Activated CD8-positive, alpha-beta memory T cell treated with anti-CD3 and anti-CD28 coated beads, Interleukin-2, amount 50 U/mL, for 48 hours (primary cell): Measurements from ENCODE around the gene DCANP1.

ENCODE experiments used
- DNase-seq: peaks from one replicate; pipeline ENCODE4 v3.0.0-alpha.2; 2020

The DCANP1 gene

DNA sequence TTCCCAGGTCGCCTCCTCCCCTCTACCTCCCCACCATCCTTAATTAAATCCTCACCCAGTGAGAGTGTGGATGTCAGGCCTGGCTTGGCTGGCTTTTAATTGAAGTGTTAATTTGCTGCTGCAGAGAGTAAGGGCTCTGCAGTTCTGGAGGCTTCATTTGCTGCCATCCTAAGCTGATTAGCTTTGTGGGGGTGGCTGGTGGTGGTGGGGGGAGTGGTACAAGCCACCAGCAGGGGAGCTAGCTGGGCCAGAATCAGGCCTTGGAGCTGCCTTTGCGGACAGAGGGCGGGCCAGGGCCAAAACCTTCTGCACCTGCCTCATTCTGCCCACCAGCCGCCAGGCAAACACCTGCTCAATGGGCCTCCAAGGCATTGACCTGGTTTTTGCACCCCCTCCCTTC, 31.8 kb upstream of the DCANP1 start:
- DNase-seq: no peak

DNA sequence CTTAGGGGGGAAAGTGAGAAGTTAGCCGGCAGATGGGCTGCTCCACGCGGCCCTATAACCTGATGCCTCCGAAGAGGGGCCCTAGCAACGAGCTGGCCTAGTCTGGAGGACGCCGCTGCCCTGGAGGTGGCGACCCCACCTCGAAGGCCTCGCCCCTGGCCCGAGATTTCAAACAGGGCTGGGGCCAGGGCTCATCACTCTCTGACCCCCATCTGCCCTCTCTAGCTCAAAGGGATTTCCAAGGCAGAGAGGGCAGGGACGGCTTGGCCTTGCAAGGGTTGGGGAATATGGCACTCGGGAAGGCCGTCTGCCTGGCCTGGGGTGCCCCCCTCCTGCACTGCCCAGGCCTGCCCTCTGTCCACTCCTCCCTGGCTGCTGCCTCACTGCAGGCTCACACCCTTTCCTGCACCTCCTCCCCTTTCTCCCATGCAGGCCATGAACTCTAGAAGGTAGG, 30.5 kb upstream of the DCANP1 start:
- DNase-seq: no peak

DNA sequence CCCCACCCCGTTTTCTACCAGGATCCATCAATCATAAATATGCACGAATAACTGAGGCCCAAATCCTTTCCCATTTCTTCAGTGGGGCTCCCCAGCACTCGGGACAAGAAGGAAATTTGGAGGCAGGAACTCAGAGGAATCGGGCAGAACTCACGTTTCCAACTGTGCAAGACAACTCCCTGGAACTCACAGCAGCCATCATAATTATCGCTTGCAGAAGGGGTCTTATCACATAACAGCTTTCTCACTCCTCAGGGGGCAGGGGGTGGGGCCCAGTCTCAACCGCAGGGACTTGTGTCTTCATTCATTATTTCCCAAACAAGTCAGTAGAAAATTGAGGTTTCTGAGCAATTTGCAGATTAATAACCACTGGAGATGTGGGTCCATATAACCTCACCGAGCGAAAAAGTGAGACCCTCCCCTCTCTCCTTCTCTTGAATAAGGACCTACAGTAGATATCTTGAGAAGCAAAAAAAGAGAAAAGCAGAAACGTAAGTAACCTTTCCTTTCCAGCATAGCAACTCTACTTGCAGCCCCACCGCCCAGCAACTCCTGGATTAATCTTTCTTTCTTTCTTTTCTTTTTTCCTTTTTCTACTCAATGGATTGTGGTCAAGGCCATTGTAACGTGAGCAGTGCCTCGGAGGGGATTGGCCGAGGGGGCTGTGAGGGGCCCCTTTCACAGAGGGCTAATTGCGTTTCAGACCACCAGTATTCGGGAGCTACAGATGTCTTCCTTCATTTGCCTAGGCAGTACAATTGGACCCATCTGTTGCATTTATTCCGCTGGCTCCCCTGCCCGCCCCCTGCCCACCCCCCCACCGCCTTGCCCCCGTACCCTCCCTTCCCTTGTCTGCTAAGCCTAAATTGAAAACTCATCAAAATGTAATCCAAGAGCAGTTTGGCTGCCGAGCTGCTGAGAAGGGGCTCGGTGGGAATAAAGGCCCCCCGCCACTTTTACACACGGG, 29.8 kb upstream of the DCANP1 start:
- DNase-seq: no peak

DNA sequence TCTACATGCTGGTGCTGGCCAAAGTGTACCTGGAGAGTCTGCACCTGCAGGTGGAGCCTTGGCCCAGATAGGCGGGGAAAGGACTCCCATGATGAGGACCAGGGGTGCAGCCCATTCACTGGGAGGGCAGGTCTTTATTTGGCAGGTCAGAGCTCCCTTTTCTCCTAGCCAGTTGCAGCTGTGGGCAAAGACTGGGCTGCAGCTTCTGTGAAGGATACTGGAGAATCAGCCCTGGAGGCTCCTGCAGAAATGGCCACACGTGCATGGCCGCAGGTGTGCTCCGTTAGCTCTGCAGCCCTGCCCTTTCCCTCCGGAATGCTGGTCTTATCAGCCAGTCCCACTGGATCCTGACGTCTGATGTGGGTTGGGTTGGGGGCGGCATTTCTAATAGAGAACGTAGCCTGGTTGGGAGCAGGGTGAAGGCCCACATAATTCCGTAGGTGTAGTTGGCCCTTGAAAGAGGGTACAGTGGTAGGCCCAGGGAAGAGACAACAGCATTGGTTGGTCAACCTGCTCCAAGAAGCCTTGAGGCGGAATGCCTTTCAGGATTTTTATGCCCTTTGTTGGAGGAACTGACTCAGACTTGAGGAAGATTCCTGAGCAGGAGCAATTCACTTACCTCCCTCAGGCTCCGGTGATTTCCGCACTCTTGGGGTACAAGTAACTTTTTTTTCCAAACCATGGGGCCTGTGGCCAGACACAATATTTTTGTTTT, 27.0 kb upstream of the DCANP1 start:
- DNase-seq: no peak

DNA sequence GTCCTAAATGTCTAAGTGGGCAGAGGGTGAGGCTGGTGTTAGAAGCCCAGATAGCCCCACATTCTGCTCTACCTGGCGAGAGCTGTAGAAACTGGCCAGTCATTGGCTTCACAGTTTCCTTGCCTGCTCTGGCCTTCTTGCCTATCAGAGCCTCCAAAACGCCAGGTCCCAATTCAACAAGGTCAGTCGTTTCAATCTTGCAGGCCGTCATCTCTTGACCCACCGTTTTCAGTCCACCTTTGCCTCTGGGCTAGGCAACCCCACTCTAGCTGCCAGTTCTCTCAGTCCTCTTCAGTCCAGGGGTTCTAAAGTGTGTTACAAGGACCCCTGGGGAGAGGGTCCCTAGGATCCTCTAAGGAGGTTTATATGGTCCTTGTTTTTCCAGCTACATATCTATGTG, 25.0 kb upstream of the DCANP1 start:
- DNase-seq: no peak

DNA sequence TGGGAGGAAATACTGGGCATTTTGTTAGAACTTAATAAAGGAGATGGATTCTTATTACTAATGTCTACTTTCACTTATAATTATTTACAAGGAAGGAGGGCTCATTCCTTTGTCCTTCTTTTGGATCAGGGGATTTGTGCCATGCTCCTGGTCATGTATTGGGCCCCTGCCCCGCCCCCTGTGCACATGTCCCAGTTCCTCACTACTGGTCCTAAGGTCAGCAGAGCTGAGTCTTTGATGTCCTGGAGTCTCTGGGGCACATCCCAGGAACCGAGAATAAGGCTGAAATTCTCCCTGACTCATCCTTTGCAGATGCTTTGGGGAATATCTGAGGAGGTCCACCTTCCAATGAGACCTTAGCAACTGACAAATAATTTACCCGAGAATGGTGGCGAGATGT, 24.6 kb upstream of the DCANP1 start:
- DNase-seq: no peak

DNA sequence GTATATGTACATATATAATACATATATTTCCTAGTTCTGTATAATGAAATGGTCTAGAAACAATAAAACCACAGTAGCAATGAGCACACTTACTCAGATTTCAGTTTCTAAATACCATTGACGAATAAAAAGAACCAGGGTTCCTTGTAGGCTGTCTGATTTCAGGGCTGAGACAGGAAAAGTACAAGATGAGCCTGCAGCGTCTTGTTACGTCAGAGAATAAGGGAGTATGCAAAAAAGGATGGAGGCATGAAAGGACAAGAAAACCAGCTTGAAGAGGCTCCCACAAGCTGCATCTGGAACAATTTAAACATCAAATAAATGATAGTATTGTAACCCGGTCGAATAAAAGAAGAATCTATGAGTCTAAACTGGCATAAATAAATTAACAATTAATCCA, 22.8 kb upstream of the DCANP1 start:
- DNase-seq: no peak

DNA sequence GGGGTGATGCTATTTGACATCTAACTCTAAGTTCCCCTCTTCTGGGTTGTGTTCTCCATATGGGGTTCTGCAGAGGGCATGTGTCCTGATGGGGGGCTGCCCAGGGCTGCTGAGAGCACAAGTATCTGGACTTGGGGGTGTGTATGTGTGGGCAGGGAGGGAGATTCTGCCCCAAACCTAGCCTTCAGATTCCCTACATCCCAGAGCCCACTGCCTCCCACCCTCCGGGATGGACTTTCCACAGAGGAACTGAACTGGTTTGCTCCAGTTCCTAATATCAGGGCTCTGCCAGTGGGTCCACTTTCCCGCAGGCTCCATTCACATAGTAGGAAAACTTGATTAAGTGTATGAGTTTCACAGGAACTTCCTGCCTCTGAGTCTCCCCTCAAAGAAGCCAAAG, 21.4 kb upstream of the DCANP1 start:
- DNase-seq: no peak

DNA sequence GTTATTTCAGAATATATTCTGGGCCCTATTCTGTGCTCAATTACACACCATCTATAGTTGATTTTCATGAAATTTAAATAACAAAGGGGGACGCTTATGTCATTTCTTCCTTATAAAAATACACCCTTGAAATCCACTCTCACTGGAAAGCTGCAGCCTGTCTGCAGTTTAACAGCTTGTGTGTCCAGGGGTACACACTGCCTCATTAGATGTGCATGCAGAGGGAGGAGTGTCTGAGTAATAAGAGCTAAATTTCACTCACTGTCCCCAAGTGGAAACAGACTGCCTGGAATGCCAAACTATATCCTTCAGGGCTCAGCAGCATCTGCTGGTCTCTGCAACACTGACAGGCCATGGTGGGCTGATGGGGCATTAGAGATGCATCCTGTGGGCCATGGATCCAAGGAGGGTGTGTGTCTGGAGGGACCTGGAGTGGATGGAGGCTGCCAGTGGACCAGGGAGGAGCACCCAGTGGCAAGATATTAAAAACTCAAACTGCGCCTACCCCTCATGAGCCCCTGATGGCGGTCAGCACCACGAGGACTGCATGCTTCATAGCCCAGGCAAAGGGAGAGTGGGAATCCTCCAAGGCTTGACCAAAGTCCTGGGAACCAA, 20.8 kb upstream of the DCANP1 start:
- DNase-seq: no peak

DNA sequence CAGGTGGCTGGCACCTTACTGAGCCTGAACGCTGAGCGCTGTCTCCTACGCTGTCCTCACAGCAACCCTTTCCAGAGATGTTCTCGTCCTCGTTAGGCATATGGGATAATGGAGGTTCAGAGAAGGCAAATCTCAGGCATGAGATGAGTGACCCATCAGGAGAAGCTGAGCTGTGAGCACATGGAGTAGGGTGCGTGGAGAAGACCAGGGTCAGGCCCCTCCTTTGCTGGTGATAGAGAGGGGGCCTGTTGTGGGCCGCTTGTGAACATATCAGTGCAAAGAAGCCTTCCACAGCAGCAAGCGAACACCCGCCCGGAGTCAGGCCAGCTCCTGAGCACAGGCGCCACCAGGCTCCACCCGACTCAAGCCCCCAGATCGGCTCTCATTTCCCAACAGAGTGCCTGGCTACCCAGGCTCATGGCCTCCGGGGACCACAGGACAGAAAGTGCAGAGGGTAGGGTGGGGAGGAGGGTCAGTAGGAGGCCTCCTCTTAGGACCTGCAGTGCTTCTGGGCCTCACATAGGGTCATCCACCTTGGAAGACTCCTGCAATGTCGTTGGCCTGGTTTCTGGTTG, 20.0 kb upstream of the DCANP1 start:
- no peak for DNase-seq

DNA sequence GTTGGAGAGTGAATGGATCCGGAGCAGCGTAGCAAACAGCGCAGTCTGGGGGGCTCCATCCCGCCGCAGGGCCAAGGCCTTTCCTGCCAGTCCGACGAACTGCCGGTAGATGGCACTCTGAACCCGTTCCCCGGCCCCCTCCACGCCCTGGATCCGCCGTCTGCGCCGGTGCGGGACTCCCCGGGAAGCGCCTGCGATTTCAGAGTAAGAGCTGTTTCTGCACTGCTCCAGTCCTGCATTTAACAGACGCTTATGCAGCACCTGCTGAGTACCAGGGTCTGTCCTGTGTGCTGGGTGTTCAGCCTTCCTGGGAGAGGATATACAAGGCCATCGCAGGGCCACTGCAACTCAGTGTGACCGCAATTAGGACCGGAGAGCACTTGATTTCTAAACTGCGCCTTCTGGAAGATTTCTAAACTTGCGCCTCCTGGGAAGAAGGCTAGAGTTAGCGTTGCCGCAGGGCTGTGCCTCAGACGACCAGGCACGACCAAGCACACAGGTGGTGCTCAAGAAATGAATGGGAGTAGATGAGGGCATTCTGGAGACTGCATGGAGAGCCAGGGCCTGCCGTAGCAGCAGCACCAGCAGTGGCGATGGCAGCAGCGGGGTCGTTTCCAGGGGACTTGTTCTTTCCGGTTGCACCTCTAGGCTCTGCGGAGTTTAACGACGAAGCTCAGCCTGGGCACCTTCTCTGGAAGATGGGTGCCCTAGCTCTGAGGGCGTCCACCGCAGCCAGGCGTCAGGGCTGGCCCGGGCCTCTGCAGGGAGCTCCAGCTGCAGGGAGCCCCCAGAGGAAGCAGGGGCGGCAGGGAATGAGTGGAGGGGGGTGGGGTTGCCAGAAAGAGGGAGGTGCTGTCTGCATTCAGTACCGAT, 19.3 kb upstream of the DCANP1 start:
- peak; percentile 89 for DNase-seq

DNA sequence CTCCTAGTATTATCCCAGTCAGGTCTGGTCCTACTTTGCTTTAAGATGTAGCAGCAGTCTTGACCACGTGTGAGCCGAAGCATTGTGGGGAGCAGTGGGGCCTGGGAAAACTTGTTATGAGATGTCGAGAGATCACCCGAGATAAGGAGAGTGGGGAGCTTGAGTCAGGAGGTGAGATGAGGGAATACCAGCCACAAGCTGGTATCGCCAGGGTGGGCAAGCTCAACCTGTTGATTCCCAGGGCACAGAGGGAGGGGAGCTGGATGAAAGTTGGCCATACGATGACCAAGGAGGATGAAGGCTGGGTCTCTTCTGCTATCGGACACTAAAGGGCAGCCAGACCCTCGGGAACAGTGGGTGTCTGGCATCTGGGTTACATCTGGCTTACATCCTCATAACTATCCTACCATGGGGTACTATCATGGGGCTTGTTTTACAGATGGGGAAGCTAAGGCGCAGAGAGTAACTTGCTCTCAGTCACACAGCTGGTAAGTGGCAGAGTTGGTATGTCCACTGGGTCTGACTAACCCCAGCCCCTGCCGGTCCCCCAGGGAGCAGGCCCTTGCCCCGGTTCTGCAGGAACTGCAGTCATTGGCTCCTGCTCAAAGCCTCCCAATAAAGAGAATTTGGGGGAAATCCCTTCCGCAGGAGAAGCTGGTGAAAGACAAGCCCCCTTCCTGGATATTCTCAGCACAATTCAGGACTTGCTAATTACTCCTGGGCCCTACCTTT, 18.4 kb upstream of the DCANP1 start:
- DNase-seq: no peak

DNA sequence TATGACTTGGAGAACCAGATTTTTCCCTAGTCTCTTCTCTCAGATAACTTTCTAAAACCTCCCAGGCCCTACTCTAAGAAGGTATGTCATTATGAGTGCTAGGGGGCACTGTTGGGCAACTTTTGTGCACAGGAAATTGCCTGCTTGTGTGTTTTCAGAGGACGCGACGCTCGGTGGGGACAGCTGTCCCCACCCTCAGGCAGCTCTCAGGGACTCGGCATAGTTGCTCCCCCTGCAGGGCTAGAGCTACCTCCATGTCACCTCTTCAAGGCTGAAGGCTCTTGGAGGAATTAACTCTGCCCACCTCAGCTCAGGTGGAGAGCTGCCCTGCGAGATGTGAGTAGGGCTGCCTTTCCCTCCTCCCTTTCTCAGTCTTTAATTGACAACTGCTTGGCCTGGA, 15.2 kb upstream of the DCANP1 start:
- peak; percentile 62 for DNase-seq

DNA sequence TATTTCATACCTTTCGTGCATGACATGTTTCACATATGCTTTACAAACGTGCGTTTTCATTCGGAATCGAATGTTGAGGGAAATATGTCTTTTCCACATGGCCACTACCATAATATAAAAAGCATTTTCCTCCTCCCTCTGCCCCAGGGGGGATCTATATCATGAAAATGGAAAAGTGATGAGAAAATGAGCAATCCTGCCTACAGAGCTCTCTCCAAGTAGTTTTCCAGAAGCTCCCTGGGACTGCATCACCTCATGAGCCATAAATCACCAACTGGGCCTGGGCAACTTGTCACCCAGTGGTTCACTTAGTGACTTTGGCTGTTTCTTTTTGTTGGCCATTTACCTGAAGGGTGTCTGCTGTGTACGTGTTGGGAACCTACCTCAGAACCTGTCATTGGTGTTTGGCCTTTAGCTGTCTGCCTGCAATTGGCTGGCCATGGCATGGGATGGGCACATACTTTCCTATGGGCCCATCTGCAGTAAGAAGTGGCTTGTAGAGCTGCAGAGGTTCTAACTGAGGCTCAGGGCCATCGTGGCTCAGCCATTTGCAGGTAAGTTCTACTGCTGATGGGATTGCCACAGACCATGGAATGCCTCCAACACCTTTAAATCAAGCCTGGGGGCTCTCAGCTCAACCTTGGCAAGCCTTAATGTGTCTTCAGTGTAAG, 14.5 kb upstream of the DCANP1 start:
- DNase-seq: no peak

DNA sequence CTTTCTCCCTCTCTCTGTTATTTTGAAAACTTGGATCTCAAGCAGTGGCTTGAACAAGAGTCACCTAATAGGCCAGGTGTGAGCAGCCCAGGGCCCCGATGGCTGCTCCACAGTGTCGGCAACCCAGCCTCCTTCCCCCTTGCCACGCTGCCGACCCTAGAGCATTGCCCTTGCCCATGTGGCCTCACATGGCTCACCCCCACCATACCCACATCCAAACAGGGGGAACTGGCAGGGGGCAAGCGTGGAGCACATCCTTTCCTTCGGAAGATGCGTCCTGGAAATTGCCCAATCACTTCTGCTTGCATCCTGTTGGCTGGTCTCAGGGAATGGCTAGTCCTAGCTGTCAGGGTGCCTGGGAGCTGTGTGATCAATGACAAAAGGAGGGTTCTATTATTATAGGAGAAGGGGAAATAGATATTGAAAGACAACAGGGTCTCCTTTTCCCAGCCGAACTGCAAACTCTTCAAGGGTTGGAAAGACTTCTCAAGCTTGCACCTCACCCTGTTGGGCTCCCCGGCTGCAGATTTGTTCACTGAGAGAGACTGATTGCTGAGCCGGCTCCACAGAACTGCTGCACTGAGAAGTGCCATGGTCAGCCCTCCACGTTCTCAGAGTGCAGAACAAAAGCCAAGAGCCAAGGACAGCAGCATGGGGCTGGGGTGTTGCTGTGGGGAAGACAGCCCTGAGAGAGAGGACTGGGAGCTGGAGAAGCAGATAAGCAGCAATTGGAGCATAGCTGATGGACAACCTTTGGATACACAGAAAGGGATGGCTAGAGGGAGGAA, 13.3 kb upstream of the DCANP1 start:
- DNase-seq: no peak

DNA sequence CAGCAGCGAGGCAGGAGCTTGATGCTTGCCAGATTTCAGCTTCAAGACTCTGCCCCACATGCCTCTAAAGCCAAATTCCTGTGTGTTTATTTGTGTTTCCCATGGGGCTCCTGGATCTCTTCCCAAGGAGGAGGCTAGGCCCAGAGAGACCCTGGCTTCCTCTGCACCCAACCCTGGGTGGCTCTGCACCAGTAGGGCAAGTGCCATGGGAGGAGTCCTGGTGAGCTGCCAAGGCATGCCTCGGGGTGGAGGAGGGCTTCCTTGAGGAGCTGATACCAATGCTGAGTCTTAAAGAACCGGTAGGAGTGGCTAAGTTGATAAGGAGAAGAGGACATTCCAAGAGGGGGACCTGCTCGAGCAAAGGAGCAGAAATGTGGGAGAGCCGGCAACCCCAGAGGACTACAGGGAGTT, 11.8 kb upstream of the DCANP1 start:
- DNase-seq: no peak

DNA sequence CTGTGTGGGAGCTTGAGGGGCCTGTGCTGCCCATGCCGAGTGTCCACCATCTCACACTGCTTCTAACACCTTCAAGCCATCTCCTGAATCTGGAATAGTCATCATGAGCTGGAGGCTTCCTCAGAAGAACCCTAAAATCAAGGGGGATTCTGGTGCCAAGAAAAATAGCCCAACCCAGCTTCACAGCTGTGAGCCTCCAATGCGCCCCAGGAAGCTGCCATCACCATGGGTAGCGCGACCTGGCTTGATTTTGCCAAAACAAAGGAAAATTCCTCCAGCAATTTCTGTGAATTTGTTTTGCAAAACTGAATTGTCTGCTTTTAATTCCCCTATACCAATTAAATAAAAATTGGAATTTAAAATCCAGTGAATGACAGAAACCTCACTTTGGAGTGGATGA, 11.2 kb upstream of the DCANP1 start:
- no peak for DNase-seq

DNA sequence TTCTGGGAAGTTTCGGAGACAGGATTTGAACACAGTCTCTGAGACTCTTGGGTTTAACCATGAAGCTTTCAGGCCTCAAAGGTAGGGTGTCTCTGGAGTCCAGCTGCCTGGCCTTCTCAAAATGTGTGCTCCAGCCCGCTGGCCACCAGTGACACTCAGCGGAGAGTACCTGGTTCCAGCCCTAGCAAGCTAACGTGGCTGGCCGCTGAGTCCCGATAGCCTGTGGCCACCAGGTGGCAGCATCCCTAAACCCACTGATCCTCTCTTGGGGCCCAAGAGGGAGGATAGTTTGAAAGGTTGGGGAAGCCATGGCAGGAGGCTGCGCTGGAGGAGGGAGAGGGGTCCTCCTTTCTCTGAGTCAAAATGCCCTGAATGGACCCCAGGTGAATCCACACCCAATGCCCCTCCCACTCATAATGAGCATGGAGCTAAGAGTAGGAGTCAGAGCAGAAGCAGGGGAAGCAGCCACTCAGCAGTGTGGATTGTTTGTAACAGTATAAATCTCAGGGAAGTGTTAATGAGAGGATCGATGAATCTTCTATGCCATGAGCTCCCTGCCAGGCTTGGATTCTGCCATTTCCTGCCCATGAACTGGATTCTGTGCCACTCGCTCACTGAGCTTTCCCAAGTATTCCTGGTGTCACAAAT, 10.4 kb upstream of the DCANP1 start:
- peak; percentile 82 for DNase-seq

DNA sequence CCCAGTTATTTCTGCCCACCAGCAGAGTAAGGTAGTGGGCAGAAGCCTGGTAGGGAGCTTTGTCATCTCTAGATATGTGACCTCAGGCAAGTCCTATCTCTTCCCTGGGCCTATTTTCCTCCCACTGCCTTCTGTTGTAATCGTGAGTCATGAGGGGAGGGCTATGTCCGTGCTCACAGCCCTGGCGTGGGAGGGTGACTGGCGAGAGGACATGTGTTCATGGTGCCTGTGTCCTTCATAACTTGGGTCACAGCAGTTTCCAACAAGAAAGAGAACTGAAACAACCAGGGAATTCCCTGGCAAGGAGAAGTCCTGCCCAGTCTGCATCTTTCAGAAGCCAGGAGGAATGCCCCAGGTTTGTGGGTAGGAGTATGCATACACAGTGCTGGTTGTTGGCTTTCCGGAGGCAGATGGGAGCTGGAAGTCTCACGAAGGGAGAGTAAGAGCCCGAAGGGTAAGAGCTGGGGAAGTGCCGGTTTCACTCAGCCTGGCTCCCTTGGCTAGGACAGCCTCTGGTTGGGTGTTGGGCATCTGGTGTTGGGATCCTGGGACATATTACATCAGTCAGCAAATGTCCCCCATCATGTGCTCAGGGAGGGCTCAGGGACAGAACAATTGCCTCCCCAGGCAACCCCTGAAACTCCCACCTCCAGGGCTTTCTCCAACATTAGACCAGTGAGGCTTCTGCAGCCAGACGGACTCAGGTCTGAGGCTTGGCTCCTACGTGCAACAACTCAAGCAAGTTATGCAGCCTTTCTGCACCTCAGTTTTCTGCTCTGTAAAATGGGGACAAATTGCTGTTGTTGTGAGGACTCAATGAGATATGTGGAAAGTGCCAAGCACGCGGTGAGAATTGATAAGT, 9.3 kb upstream of the DCANP1 start:
- DNase-seq: no peak
